ENCODE results near the gene B4GALNT4.
A peak's percentile ranks its signal among the peaks of the same experiment; 100 is the strongest.
"Not testable (repeated sequence)": the region's sequence is repeated elsewhere in the genome, so short reads cannot be mapped to it uniquely, and the experiment has no call there.

The B4GALNT4 gene

GRCh38 chr11:358129-358800 is 11.0 kb upstream of the B4GALNT4 start:
- DNase-seq (ENCODE audit: low spot score): no peak

GRCh38 chr11:359181-359714 is 10.1 kb upstream of the B4GALNT4 start:
- DNase-seq (ENCODE audit: low spot score): no peak

GRCh38 chr11:360326-361280 is 8.7 kb upstream of the B4GALNT4 start:
- no peak for DNase-seq (ENCODE audit: low spot score)

- DNase-seq (ENCODE audit: low spot score): no peak
Measured at GRCh38 chr11:362642-363442, 6.5 kb upstream of the B4GALNT4 start.

GRCh38 chr11:363443-363805 is 5.9 kb upstream of the B4GALNT4 start:
- DNase-seq (ENCODE audit: low spot score): not testable (repeated sequence)

- no peak for DNase-seq (ENCODE audit: low spot score)
Measured at GRCh38 chr11:363948-364761, 5.1 kb upstream of the B4GALNT4 start.

GRCh38 chr11:364991-365725 is 4.1 kb upstream of the B4GALNT4 start:
- DNase-seq (ENCODE audit: low spot score): no peak

GRCh38 chr11:365831-366230 is 3.5 kb upstream of the B4GALNT4 start:
- no peak for DNase-seq (ENCODE audit: low spot score)

- DNase-seq (ENCODE audit: low spot score): no peak
Measured at GRCh38 chr11:367956-368413, 1.3 kb upstream of the B4GALNT4 start.

- DNase-seq (ENCODE audit: low spot score): peak; percentile 40
Measured at GRCh38 chr11:368414-369335, 624 bp upstream of the B4GALNT4 start.

GRCh38 chr11:370070-370941 is 1.0 kb downstream of the B4GALNT4 start:
- no peak for DNase-seq (ENCODE audit: low spot score)

GRCh38 chr11:371051-371450 is 1.8 kb downstream of the B4GALNT4 start:
- DNase-seq (ENCODE audit: low spot score): no peak

GRCh38 chr11:371716-372590 is 2.7 kb downstream of the B4GALNT4 start:
- no peak for DNase-seq (ENCODE audit: low spot score)

- no peak for DNase-seq (ENCODE audit: low spot score)
Measured at GRCh38 chr11:372809-373715, 3.8 kb downstream of the B4GALNT4 start.

- no peak for DNase-seq (ENCODE audit: low spot score)
Measured at GRCh38 chr11:373716-374551, 4.6 kb downstream of the B4GALNT4 start.

Measured in SK-N-DZ (cell line).